Suppressor macrophage treated with lipopolysaccharide for 4 hours (primary cell): ENCODE data around the gene ZFYVE28.
"Not testable (repeated sequence)": the region's sequence is repeated elsewhere in the genome, so short reads cannot be mapped to it uniquely, and the experiment has no call there.

Experiments
- DNase-seq: peaks from one replicate; pipeline ENCODE4 v3.0.0-alpha.2; 2020

The ZFYVE28 gene

GRCh38 chr4:2417765-2418649 is at the start of gene ZFYVE28:
Gene ZFYVE28, minus strand, starts transcription at chr4:2418645. Its CDS starts 322 bp downstream, at chr4:2418323.
- DNase-seq: peak; percentile 42

- DNase-seq: not testable (repeated sequence)
These were observed 47.1 kb upstream of the ZFYVE28 start for GRCh38 chr4:2465544-2465943.

GRCh38 chr4:2465032-2465431 is 46.6 kb upstream of the ZFYVE28 start:
- DNase-seq: no peak

GRCh38 chr4:2462992-2463762 is 44.7 kb upstream of the ZFYVE28 start:
- DNase-seq: no peak

- peak; percentile 75 for DNase-seq
These were observed 44.0 kb upstream of the ZFYVE28 start for GRCh38 chr4:2462218-2462991.

- DNase-seq: no peak
These were observed 43.0 kb upstream of the ZFYVE28 start for GRCh38 chr4:2461246-2461960.

GRCh38 chr4:2459589-2460349 is 41.3 kb upstream of the ZFYVE28 start:
- no peak for DNase-seq

GRCh38 chr4:2458546-2459491 is 40.4 kb upstream of the ZFYVE28 start:
- no peak for DNase-seq

GRCh38 chr4:2457481-2458295 is 39.2 kb upstream of the ZFYVE28 start:
- no peak for DNase-seq

- no peak for DNase-seq
These were observed 33.7 kb upstream of the ZFYVE28 start for GRCh38 chr4:2451821-2452785.

- no peak for DNase-seq
These were observed 32.6 kb upstream of the ZFYVE28 start for GRCh38 chr4:2451036-2451520.

GRCh38 chr4:2450394-2451035 is 32.1 kb upstream of the ZFYVE28 start:
- DNase-seq: no peak

- no peak for DNase-seq
These were observed 31.3 kb upstream of the ZFYVE28 start for GRCh38 chr4:2449511-2450392.

GRCh38 chr4:2449051-2449450 is 30.6 kb upstream of the ZFYVE28 start:
- no peak for DNase-seq

GRCh38 chr4:2448589-2448988 is 30.1 kb upstream of the ZFYVE28 start:
- no peak for DNase-seq
